ENCODE results near the gene MBNL1.
"Not testable (repeated sequence)": the region's sequence is repeated elsewhere in the genome, so short reads cannot be mapped to it uniquely, and the experiment has no call there.

Gene MBNL1

GRCh38 chr3:152321955-152322377 lies 53.2 kb downstream of the MBNL1 start:
- DNase-seq: no peak

GRCh38 chr3:152322756-152323155 lies 54.0 kb downstream of the MBNL1 start:
- DNase-seq: no peak

- no peak for DNase-seq
Measured at GRCh38 chr3:152323834-152324233, 55.1 kb downstream of the MBNL1 start.

- DNase-seq: no peak
Measured at GRCh38 chr3:152325136-152325535, 56.4 kb downstream of the MBNL1 start.

GRCh38 chr3:152327203-152327602 lies 58.5 kb downstream of the MBNL1 start:
- DNase-seq: no peak

- DNase-seq: no peak
Measured at GRCh38 chr3:152328841-152329240, 60.1 kb downstream of the MBNL1 start.

GRCh38 chr3:152330559-152330958 lies 61.8 kb downstream of the MBNL1 start:
- DNase-seq: no peak

- DNase-seq: no peak
Measured at GRCh38 chr3:152331018-152331541, 62.4 kb downstream of the MBNL1 start.

- no peak for DNase-seq
Measured at GRCh38 chr3:152331998-152332397, 63.3 kb downstream of the MBNL1 start.

GRCh38 chr3:152333928-152334327 lies 65.2 kb downstream of the MBNL1 start:
- DNase-seq: no peak

GRCh38 chr3:152334761-152335160 lies 66.0 kb downstream of the MBNL1 start:
- no peak for DNase-seq

GRCh38 chr3:152335273-152335672 lies 66.5 kb downstream of the MBNL1 start:
- DNase-seq: no peak

- DNase-seq: not testable (repeated sequence)
Measured at GRCh38 chr3:152337337-152337736, 68.6 kb downstream of the MBNL1 start.

GRCh38 chr3:152338159-152338720 lies 69.5 kb downstream of the MBNL1 start:
- no peak for DNase-seq

GRCh38 chr3:152339881-152340505 lies 71.3 kb downstream of the MBNL1 start:
- no peak for DNase-seq

- DNase-seq: no peak
Measured at GRCh38 chr3:152345233-152345632, 76.5 kb downstream of the MBNL1 start.

- DNase-seq: no peak
Measured at GRCh38 chr3:152346058-152346457, 77.3 kb downstream of the MBNL1 start.

- no peak for DNase-seq
Measured at GRCh38 chr3:152346740-152347139, 78.0 kb downstream of the MBNL1 start.

- DNase-seq: no peak
Measured at GRCh38 chr3:152348436-152349177, 79.9 kb downstream of the MBNL1 start.

- no peak for DNase-seq
Measured at GRCh38 chr3:152349392-152349791, 80.7 kb downstream of the MBNL1 start.

- no peak for DNase-seq
Measured at GRCh38 chr3:152350139-152350538, 81.4 kb downstream of the MBNL1 start.

- no peak for DNase-seq
Measured at GRCh38 chr3:152350776-152351175, 82.0 kb downstream of the MBNL1 start.

GRCh38 chr3:152352554-152352953 lies 83.8 kb downstream of the MBNL1 start:
- no peak for DNase-seq

GRCh38 chr3:152353578-152353977 lies 84.8 kb downstream of the MBNL1 start:
- no peak for DNase-seq

Measured in DMS79 treated with DMSO at 0.1 percent for 48 hours (cell line).